Measurements from ENCODE around the gene SH3BGR.
"Not testable (repeated sequence)": the region's sequence is repeated elsewhere in the genome, so short reads cannot be mapped to it uniquely, and the experiment has no call there.

SH3BGR gene

DNA sequence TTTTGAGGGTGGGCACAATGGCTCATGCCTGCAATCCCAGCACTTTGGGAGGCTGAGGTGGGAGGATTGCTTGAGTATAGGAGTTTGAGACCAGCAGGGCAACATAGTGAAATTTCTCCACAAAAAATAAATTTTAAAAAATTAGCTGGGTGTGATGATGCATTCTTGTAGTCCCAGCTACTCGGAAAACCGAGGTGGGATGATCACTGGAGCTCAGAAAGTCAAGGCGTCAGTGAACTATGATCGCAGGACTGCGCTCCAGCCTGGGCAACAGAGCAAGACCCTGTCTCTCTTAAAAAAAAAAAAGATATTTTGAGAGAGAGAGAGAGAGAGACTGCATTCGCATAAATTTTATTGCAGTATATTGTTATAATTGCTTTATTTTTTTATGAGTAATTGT lies 85.1 kb downstream of the SH3BGR start:
- in situ Hi-C loops (cut with MboI; ENCODE audit: low pct_unique_long_range_greater_than_20kb, low sequenced_read_pairs, unreplicated experiment), result no loop called here
- TF ChIP-seq, protein P1, sequence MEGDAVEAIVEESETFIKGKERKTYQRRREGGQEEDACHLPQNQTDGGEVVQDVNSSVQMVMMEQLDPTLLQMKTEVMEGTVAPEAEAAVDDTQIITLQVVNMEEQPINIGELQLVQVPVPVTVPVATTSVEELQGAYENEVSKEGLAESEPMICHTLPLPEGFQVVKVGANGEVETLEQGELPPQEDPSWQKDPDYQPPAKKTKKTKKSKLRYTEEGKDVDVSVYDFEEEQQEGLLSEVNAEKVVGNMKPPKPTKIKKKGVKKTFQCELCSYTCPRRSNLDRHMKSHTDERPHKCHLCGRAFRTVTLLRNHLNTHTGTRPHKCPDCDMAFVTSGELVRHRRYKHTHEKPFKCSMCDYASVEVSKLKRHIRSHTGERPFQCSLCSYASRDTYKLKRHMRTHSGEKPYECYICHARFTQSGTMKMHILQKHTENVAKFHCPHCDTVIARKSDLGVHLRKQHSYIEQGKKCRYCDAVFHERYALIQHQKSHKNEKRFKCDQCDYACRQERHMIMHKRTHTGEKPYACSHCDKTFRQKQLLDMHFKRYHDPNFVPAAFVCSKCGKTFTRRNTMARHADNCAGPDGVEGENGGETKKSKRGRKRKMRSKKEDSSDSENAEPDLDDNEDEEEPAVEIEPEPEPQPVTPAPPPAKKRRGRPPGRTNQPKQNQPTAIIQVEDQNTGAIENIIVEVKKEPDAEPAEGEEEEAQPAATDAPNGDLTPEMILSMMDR (IDR thresholded peaks at IDR 0.05; ENCODE audit: extremely low read depth, insufficient read depth, missing control alignments), result no peak
- DNase-seq (ENCODE audit: low spot score), result no peak

DNA sequence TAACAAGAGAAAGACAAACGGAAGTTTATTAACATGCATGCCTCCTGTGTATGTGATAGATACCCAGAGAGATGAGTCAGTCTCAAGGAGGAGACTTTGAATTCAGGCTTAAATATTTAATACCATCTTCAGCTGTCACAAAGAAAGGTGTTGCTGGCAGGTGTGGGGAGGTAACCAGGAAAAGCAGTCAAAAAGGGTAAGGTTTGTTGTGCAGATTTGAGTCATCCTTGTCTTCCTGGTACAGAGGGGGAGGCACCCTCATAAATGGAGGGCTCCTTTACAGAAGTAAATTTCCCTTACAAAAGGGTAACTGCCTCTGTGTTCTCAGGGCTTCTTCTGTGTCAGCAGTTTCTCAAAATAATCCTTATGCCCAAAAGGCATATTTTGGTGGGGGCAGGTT lies 85.8 kb downstream of the SH3BGR start:
- in situ Hi-C loops (cut with MboI; ENCODE audit: low pct_unique_long_range_greater_than_20kb, low sequenced_read_pairs, unreplicated experiment), result no loop called here
- TF ChIP-seq, protein P1 (IDR thresholded peaks at IDR 0.05; ENCODE audit: extremely low read depth, insufficient read depth, missing control alignments), result no peak
- no peak for DNase-seq (ENCODE audit: low spot score)

DNA sequence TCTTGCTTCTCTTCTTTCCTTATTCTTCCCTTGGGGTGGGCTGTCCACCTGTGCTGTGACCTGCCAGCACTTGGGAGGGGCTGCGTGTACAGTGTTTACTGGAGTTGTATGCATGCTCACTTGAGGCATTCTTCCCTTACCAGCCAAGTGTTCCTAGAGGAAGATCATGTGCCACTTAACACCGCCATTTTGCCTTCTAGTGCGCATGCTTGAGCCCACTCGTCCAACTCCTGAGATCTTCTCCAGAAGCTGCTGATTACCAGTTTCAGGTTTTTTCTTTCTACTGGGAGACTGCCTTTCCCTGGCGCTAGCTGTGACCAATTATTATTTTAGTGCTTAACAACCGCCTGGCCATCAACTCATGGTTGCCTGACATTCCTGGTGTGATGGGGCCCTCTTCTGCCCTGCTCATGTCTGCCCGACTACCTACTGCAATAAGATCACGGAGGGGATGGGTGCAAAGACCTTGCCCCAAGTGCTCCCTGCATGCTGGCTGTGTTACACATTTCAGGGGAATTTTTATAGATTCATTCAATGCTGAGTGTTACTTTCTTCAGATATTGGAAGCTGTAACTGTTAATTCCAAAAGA lies 86.8 kb downstream of the SH3BGR start:
- DNase-seq (ENCODE audit: low spot score), result no peak
- TF ChIP-seq, protein P1 (IDR thresholded peaks at IDR 0.05; ENCODE audit: extremely low read depth, insufficient read depth, missing control alignments), result no peak
- in situ Hi-C loops (cut with MboI; ENCODE audit: low pct_unique_long_range_greater_than_20kb, low sequenced_read_pairs, unreplicated experiment), result no loop called here

DNA sequence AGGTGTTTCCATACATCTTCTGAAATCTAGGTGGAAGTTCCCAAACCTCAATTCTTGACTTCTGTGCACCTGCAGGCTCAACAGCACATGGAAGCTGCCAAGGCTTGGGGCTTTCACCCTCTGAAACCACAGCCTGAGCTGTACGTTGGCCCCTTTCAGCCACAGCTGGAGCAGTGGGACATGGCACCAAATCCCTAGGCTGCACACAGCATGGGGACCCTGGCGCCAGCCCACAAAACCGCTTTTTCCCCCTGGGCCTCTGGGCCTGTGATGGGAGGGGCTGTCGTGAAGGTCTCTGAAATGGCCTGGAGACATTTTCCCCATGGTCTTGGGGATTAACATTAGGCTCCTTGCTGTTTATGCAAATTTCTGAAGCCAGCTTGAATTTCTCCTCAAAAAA lies 88.6 kb downstream of the SH3BGR start:
- DNase-seq (ENCODE audit: low spot score); in situ Hi-C loops (cut with MboI; ENCODE audit: low pct_unique_long_range_greater_than_20kb, low sequenced_read_pairs, unreplicated experiment): not testable (repeated sequence)

DNA sequence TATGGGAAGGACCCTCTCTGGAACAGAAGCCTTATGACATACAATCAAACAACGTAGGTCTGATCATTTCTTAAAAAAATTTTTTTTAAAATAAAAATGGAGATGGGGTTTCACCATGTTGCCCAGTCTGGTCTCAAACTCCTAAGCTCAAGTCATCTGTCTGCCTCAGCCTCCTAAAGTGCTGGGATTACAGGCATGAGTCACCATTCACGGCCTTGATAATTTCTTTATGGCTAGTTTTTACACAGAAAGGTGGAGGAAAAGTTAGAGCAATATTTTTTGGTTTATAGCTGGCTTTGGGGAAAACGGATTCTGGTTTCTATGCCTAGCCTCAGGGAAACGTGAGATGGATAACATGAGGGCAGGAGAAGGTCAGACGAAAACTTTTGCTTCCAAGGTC lies 91.0 kb downstream of the SH3BGR start:
- TF ChIP-seq, protein P1 (IDR thresholded peaks at IDR 0.05; ENCODE audit: extremely low read depth, insufficient read depth, missing control alignments), result no peak
- in situ Hi-C loops (cut with MboI; ENCODE audit: low pct_unique_long_range_greater_than_20kb, low sequenced_read_pairs, unreplicated experiment), result no loop called here
- no peak for DNase-seq (ENCODE audit: low spot score)

DNA sequence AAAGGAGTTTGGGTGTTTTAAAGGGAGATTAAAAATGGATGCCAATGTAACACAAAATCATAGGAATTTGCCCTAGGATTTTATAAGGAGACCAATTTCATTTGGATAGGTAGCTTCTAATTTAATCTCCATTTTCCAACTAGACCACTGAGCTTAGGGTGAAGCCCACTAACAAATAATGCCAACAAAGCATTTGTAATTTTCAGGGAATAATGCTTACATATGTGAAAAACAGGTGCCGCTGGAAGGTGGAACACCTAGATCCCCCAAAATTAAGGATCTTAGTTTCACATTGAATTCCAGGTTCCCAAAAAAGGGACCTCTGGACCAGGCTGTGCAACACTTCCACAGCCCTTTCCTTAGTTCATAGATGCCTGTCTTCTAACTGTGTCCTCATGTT lies 94.8 kb downstream of the SH3BGR start:
- in situ Hi-C loops (cut with MboI; ENCODE audit: low pct_unique_long_range_greater_than_20kb, low sequenced_read_pairs, unreplicated experiment), result no loop called here
- no peak for DNase-seq (ENCODE audit: low spot score)

DNA sequence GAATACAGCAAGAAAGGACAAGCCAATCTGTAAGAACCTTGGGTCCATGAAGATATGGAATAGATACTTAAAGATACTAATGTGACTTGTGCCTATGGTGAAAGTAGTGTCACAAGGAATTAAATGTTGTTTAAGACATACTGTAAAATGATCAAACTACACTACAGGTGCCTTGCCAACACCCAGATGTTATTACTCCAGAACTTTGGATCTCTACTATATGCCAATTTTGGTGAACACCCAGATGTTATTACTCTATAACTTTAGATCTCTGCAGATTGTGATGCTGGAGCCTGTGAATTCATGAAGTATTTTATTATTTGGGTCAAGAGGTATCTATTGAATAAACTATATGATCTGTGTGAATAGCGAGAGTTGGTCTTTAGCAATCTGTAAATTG lies 101.1 kb downstream of the SH3BGR start:
- in situ Hi-C loops (cut with MboI; ENCODE audit: low pct_unique_long_range_greater_than_20kb, low sequenced_read_pairs, unreplicated experiment), result no loop called here
- TF ChIP-seq, protein P1 (IDR thresholded peaks at IDR 0.05; ENCODE audit: extremely low read depth, insufficient read depth, missing control alignments), result no peak
- DNase-seq (ENCODE audit: low spot score), result no peak

More for the DNA sequence above, 94.8 kb downstream of the SH3BGR start:
- TF ChIP-seq, protein P1 (IDR thresholded peaks at IDR 0.05; ENCODE audit: extremely low read depth, insufficient read depth, missing control alignments), result no peak

Data from GM13977 (cell line).